Osteocyte (in vitro differentiated cells): ENCODE data around the gene LZIC. TPM values are rescaled to one million over a fixed set of nuclear protein-coding genes. Genes with fewer than 3 reads are reported as not detected.

Source experiments
- DNase-seq: peaks from one replicate; pipeline ENCODE4 v3.0.0; 2021; ENCODE audit warnings: mixed read lengths; ENCODE audit not compliant: unreplicated experiment; ENCODE audit errors: extremely low spot score
- H3K27ac Mint-ChIP-seq: one replicate; pipeline ENCODE4 v1.8.0; 2021; ENCODE audit warnings: mild to moderate bottlenecking, mixed read lengths; ENCODE audit not compliant: unreplicated experiment
- H3K27me3 Mint-ChIP-seq: one replicate; pipeline ENCODE4 v1.8.0; 2021; ENCODE audit warnings: mixed read lengths; ENCODE audit not compliant: unreplicated experiment
- H3K36me3 Mint-ChIP-seq: one replicate; pipeline ENCODE4 v1.8.0; 2021; ENCODE audit warnings: mixed read lengths; ENCODE audit not compliant: unreplicated experiment
- H3K4me1 Mint-ChIP-seq: one replicate; pipeline ENCODE4 v1.8.0; 2021; ENCODE audit warnings: mixed read lengths; ENCODE audit not compliant: unreplicated experiment
- H3K4me3 Mint-ChIP-seq: one replicate; pipeline ENCODE4 v1.8.0; 2021; ENCODE audit warnings: mild to moderate bottlenecking, moderate library complexity, mixed read lengths; ENCODE audit not compliant: unreplicated experiment
- H3K9me3 Mint-ChIP-seq: one replicate; pipeline ENCODE4 v1.8.0; 2021; ENCODE audit warnings: mixed read lengths; ENCODE audit not compliant: unreplicated experiment
- CTCF ChIP-seq: fragments of 200-600 bp; sonication (generic); IDR thresholded peaks from 2 replicates; pipeline ENCODE4 v1.5.0; 2021; ENCODE audit warnings: antibody characterized with exemption, mild to moderate bottlenecking, moderate library complexity
- total RNA-seq: library from RNA; stranded (reverse); gene quantifications from 2 replicates; pipeline ENCODE4 v1.2.1, GENCODE V29; 2021

LZIC gene
- total RNA-seq, 1 donor from 2014 or later: 28.6 TPM

GRCh38 chr1:9906466-9906865 lies 36.7 kb downstream of the LZIC start:
- TF ChIP-seq CTCF: no peak
- no peak for DNase-seq
- H3K4me3 Mint-ChIP-seq: no peak overlapping the region
- H3K4me1 Mint-ChIP-seq: peaks cover 28% of the 10 kb centered on the region
- H3K27me3 Mint-ChIP-seq: no peaks in the 10 kb centered on the region
- no peak overlapping the region for H3K27ac Mint-ChIP-seq
- no peaks in the 10 kb centered on the region for H3K9me3 Mint-ChIP-seq
- peaks cover 2% of the 10 kb centered on the region for H3K36me3 Mint-ChIP-seq

GRCh38 chr1:9905010-9905409 lies 38.2 kb downstream of the LZIC start:
- peak overlapping the region; percentile 4 for H3K27ac Mint-ChIP-seq
- H3K4me3 Mint-ChIP-seq: no peak overlapping the region

GRCh38 chr1:9904596-9904995 lies 38.6 kb downstream of the LZIC start:
- H3K4me1 Mint-ChIP-seq: peaks cover 29% of the 10 kb centered on the region
- no peaks in the 10 kb centered on the region for H3K27me3 Mint-ChIP-seq
- no peak for TF ChIP-seq CTCF
- no peaks in the 10 kb centered on the region for H3K9me3 Mint-ChIP-seq
- H3K27ac Mint-ChIP-seq: peak overlapping the region; percentile 4
- peaks cover 2% of the 10 kb centered on the region for H3K36me3 Mint-ChIP-seq
- H3K4me3 Mint-ChIP-seq: no peak overlapping the region
- DNase-seq: no peak

More at GRCh38 chr1:9905010-9905409, 38.2 kb downstream of the LZIC start:
- no peak for DNase-seq
- H3K9me3 Mint-ChIP-seq: no peaks in the 10 kb centered on the region
- H3K4me1 Mint-ChIP-seq: peaks cover 29% of the 10 kb centered on the region
- peaks cover 2% of the 10 kb centered on the region for H3K36me3 Mint-ChIP-seq
- no peaks in the 10 kb centered on the region for H3K27me3 Mint-ChIP-seq
- no peak for TF ChIP-seq CTCF

DNA sequence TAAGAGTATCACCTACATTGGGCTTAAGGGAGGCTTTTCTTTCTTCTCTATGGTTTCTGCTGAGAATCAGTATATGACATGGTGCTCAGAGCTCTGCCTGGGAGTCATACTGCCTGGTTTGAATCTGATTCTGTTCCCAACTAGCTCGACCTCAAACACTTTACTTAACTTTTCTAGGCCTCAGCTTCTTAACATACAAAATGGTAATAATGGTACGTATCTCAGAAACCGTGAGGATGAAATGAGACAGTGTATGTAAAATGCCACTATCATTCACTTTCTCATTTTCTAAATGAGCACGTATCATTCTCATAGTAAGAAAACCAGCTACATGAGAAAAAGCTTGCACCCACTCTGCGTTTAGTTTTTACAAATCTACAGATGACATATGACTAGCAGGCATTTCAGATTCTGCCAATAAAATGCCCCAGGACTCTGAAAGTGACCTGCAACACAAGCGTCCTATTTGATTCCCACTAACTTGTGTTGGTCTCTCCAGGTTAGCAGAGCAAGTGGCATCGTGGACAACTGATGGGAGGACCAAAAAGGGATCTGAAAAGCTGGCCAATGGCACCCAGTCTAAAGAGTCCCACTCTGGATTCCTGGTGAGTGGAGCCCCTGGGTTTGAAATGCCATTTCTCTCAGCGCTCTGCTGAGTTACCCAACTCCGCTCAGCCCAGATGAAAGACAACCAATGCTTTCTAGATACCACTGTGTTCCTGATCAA lies 39.2 kb downstream of the LZIC start:
- no peak overlapping the region for H3K4me3 Mint-ChIP-seq
- TF ChIP-seq CTCF: no peak
- no peaks in the 10 kb centered on the region for H3K9me3 Mint-ChIP-seq
- peaks cover 2% of the 10 kb centered on the region for H3K36me3 Mint-ChIP-seq
- no peak for DNase-seq
- H3K27me3 Mint-ChIP-seq: no peaks in the 10 kb centered on the region
- peaks cover 24% of the 10 kb centered on the region for H3K4me1 Mint-ChIP-seq
- no peak overlapping the region for H3K27ac Mint-ChIP-seq

DNA sequence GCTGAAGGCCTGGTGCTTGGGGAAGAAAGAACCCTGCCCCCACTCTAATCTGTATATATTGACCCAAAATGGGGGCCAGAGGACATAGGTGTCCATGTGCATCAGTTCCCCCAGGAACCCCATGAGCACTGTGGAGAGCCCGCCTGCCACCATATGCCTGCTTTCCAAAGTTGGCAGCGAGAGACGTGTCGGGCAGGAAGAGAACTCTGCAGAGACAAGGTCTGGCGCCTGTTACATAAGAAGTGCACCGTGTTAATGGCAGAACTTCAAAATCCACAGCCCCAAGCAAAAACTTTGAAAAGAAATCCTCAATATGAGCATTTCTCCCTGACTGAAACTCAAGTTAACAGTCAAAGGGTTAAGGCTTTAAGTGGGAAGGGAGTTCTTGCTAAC lies 41.1 kb downstream of the LZIC start:
- no peak for DNase-seq
- H3K27me3 Mint-ChIP-seq: no peaks in the 10 kb centered on the region
- no peaks in the 10 kb centered on the region for H3K36me3 Mint-ChIP-seq
- no peak overlapping the region for H3K27ac Mint-ChIP-seq
- no peak overlapping the region for H3K4me3 Mint-ChIP-seq
- peaks cover 23% of the 10 kb centered on the region for H3K4me1 Mint-ChIP-seq
- no peak for TF ChIP-seq CTCF
- no peaks in the 10 kb centered on the region for H3K9me3 Mint-ChIP-seq
